Transverse colon (tissue), 4 donors: ENCODE results near the gene NRGN. TPM values are rescaled to one million over a fixed set of nuclear protein-coding genes. Genes with fewer than 3 reads are reported as not detected.

Experiments
- DNase-seq: peaks from one replicate; pipeline ENCODE4 v3.0.0-alpha.2; 2019
- H3K27ac ChIP-seq, 4 donors: fragments of 200-600 bp; sonication (generic); 2 replicates each; pipeline ENCODE4 v1.5.1; 2016 to 2018; ENCODE audit warnings: inconsistent platforms in 4 of 4
- H3K27me3 ChIP-seq: fragments of 200-600 bp; sonication (generic); 2 replicates; pipeline ENCODE4 v1.5.1; 2017; ENCODE audit warnings: inconsistent platforms
- H3K36me3 ChIP-seq, 4 donors: fragments of 200-600 bp; sonication (generic); 2 replicates each; pipeline ENCODE4 v1.5.1; 2017 to 2019; ENCODE audit warnings: inconsistent platforms in 4 of 4
- H3K4me1 ChIP-seq, 4 donors: fragments of 200-600 bp; sonication (generic); 2 replicates each; pipeline ENCODE4 v1.5.1; 2017 to 2020; ENCODE audit warnings: inconsistent platforms in 4 of 4
- H3K4me3 ChIP-seq, 4 donors: fragments of 200-600 bp; sonication (generic); 1 replicate in 1 of 4; 2 replicates in 3 of 4; pipeline versions ENCODE4 v1.5.1 to v1.6.1; 2017 to 2019; ENCODE audit warnings: inconsistent platforms in 4 of 4
- H3K9me3 ChIP-seq, 2 donors: fragments of 200-600 bp; sonication (generic); 2 replicates each; pipeline ENCODE4 v1.5.1; 2017 to 2019; ENCODE audit warnings: inconsistent platforms in 2 of 2
- CTCF ChIP-seq, 5 experiments: fragments of 200-600 bp in 3 of 5; fragments of 450-650 bp in 2 of 5; sonication (generic) in 3 of 5; IDR thresholded peaks; 1 replicate in 2 of 5; 2 replicates in 3 of 5; pipeline ENCODE4 v1.5.1; 2016 to 2017; ENCODE audit warnings: antibody characterized with exemption in 5 of 5, inconsistent platforms in 3 of 5, mild to moderate bottlenecking in 2 of 5, moderate library complexity in 1 of 5
- EP300 ChIP-seq: sonication (generic); formaldehyde crosslinking; IDR thresholded peaks from one replicate; pipeline ENCODE4 v1.6.1; 2017; ENCODE audit warnings: antibody characterized with exemption, low read depth
- POLR2A ChIP-seq: fragments of 450-650 bp; IDR thresholded peaks from one replicate; pipeline ENCODE4 v1.6.1; 2016; ENCODE audit warnings: antibody characterized with exemption, mild to moderate bottlenecking, moderate library complexity
- POLR2AphosphoS5 ChIP-seq, 3 donors: sonication (generic); formaldehyde crosslinking; IDR thresholded peaks; one replicate each; pipeline ENCODE4 v1.6.1; 2016; ENCODE audit warnings: antibody characterized with exemption in 3 of 3
- WGBS, 2 donors: methylation state at CpG; one replicate each; pipeline ENCODE4 v1.1.5; 2018; ENCODE audit warnings: low coverage in 1 of 2; 5-methylcytosine and 5-hydroxymethylcytosine counted together
- in situ Hi-C, 4 donors: fragments of 200-750 bp; cut with MboI; loops; one replicate each; pipeline versions ENCODE4 v1.15.0 to v1.15.1; 2017; ENCODE audit warnings: low sequenced_read_pairs in 3 of 4, low pct_ligation_motif_present in 1 of 4, low pct_unique_long_range_greater_than_20kb in 1 of 4
- intact Hi-C: fragments of 100-400 bp; cut with DNase I; formaldehyde crosslinking; loops from one replicate; pipeline ENCODE4 v1.15.1; 2023; ENCODE audit warnings: low total_unique reads
- total RNA-seq, 4 donors: library from RNA; depleted of rRNA; stranded (reverse); fragments of >200 nt; gene quantifications; one replicate each; pipeline ENCODE4 v1.1.0, GENCODE V29; 2016

The NRGN gene
- total RNA-seq, 4 donors from 2014 or later, result 0.96 to 1.5 TPM; not detected in 2

- Histone ChIP-seq H3K36me3 (no peaks in the 10 kb centered on the region), H3K4me1 (no peaks in the 10 kb centered on the region), H3K27me3 (no peaks in the 10 kb centered on the region), H3K9me3 (peaks cover 3 to 10% of the 10 kb centered on the region in 2 donors), H3K27ac (no peak overlapping the region), H3K4me3 (no peak overlapping the region)
- intact Hi-C loops, result no loop called here
- no peak for DNase-seq
- WGBS, 2 donors, result 61 to 84% methylated on average over 4 of the region's 4 CpGs
- TF ChIP-seq POLR2AphosphoS5 (IDR thresholded peaks at IDR 0.05), result no peak
- in situ Hi-C loops, result no loop called here
Measured at GRCh38 chr11:124707829-124708228, 31.9 kb upstream of the NRGN start.

- intact Hi-C loops (no loop called here), in situ Hi-C loops (no loop called here)
- H3K4me3 ChIP-seq, result no peak overlapping the region
- H3K36me3 ChIP-seq, result no peaks in the 10 kb centered on the region
- no peaks in the 10 kb centered on the region for H3K4me1 ChIP-seq
- 46 to 70% methylated on average over 1 to 3 of the region's 3 CpGs for WGBS, 2 donors
- peak overlapping the region in 1 of 4 donors; percentile 28 for H3K27ac ChIP-seq
- no peak for DNase-seq
- H3K27me3 ChIP-seq, result peaks cover 11% of the 10 kb centered on the region
- H3K9me3 ChIP-seq, result peaks cover 3 to 10% of the 10 kb centered on the region in 2 donors
- TF ChIP-seq POLR2A (no peak), POLR2AphosphoS5 (IDR thresholded peaks at IDR 0.05) (peak in 2 of 3 donors; percentile 22 to 56)
Measured at GRCh38 chr11:124712392-124712791, 27.4 kb upstream of the NRGN start.

GRCh38 chr11:124716591-124716990 lies 23.2 kb upstream of the NRGN start:
- in situ Hi-C loops, result no loop called here
- no peak for TF ChIP-seq EP300
- no peak for TF ChIP-seq POLR2AphosphoS5 (IDR thresholded peaks at IDR 0.05)
- TF ChIP-seq POLR2A, result no peak
- no peak for TF ChIP-seq CTCF (IDR thresholded peaks at IDR 0.05)
- H3K4me1 ChIP-seq, result peaks cover 5 to 12% (median 9%) of the 10 kb centered on the region in 4 donors
- no peak overlapping the region for H3K4me3 ChIP-seq
- intact Hi-C loops, result no loop called here
- no peaks in the 10 kb centered on the region for H3K9me3 ChIP-seq
- no peak overlapping the region for H3K27ac ChIP-seq
- H3K36me3 ChIP-seq, result no peaks in the 10 kb centered on the region
- H3K27me3 ChIP-seq, result peaks cover 44% of the 10 kb centered on the region
- DNase-seq, result no peak
- 38 to 69% methylated on average over 3 of the region's 3 CpGs for WGBS, 2 donors

DNA sequence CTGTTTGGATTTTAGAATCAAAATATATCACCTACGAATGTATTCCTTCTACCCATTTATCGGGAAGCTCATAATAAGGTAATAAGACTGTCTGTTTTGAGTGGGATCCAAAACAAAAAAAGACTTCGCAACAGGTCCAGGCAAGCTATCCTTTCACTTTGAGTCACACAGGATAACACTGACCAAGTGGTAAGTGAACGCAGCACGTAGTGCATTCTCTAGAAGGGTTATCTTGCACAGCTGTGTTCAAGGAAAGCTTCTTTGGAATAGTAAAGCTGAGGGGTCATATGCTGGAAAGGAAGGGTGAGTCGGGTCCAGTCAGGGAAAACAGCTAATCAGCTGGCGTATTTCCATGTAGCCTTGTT lies 22.3 kb upstream of the NRGN start:
- peak overlapping the region in 2 of 4 donors; percentile 35 to 48 for H3K4me3 ChIP-seq
- peaks cover 5 to 12% (median 9%) of the 10 kb centered on the region in 4 donors for H3K4me1 ChIP-seq
- no peaks in the 10 kb centered on the region for H3K9me3 ChIP-seq
- DNase-seq, result no peak
- no peak overlapping the region for H3K27ac ChIP-seq
- H3K27me3 ChIP-seq, result peaks cover 48% of the 10 kb centered on the region
- no peak for TF ChIP-seq EP300
- in situ Hi-C loops, result no loop called here
- 64 to 76% methylated on average over 3 to 7 of the region's 7 CpGs for WGBS, 2 donors
- intact Hi-C loops, result no loop called here
- H3K36me3 ChIP-seq, result no peaks in the 10 kb centered on the region

DNA sequence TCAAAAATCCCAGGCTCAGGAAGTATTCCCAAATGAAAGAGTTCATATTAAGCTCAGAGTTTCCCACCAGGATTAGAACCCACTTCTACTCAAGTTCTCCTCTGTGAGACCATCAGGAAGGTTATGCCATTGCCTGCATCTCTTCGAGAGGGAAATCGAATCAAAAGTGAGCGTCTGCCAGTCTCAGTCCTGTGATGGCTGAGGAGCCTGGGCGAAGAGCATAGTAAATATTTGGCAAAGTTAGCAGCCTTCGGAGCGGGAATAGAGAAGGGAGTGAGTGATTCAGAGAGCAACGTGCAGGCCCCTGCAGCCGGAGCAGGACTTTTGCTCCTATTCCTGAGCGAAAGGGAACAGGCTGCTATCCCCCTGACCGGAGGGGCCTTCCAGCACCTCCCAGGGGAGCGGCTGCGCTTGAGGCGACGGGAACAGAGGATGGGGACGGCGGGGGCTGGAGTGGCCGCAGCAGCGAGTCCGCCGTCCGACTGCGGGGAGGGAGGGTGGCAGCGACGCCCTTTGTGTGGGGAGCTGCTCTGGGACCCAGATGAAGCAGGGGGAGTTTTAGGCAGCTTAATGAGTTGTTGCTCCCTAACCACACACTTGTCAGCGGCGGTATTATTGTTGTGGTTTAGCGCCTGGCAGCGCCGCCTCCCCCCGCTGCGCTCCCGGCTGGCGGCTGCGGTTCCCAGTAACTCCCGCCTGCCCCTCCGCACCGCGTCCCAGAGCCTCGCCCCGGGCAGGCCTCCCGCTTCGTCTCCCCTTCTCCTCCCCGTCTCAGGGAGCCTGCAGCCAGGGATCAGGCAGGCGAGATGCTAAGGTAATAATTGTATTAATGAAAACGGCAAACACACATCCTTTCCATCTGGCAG lies 21.7 kb upstream of the NRGN start:
- H3K4me3 ChIP-seq, result peak overlapping the region in 3 of 4 donors; percentile 15 to 48 (median 35)
- DNase-seq, result no peak
- peaks cover 48% of the 10 kb centered on the region for H3K27me3 ChIP-seq
- no peak overlapping the region for H3K27ac ChIP-seq
- H3K4me1 ChIP-seq, result peaks cover 5 to 12% (median 9%) of the 10 kb centered on the region in 4 donors
- no peaks in the 10 kb centered on the region for H3K9me3 ChIP-seq
- intact Hi-C loops, result no loop called here
- no peaks in the 10 kb centered on the region for H3K36me3 ChIP-seq
- WGBS, 2 donors, result 2% methylated on average over 45 of the region's 45 CpGs; no CpG with 5 or more reads in 1 of the 2 donors
- in situ Hi-C loops, result no loop called here
- TF ChIP-seq POLR2A, result no peak
- no peak for TF ChIP-seq POLR2AphosphoS5 (IDR thresholded peaks at IDR 0.05)
- no peak for TF ChIP-seq CTCF (IDR thresholded peaks at IDR 0.05)
- TF ChIP-seq EP300, result no peak
